G401.6 (cell line): ENCODE measurements around the gene PLXNA1.

Experiments
- FAIRE-seq: peaks from 2 replicates; lab custom pipeline; 2012; peaks lifted over from hg19 to GRCh38; lab: Jason Lieb, UNC

The PLXNA1 gene

DNA sequence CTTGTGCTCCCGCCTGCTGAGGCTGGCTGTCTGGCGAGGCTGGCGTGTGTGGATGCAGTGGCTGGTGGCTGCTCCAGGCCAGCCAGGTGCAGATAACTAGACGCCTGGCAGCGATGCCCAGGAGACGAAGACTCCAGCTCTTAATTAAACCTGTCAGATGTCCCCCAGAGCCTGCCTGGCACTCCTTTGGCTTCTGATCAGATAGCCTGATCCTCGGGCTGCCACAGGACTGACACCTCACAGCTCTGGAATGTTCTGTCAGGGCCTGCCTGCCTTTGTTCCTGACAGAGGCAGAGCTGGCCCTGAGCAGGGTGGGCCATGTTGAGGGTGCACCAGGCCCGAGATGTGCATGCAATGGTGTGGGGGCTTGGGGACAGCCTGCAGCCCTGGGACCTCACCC lies 36.5 kb downstream of the PLXNA1 start:
- no peak for FAIRE-seq

DNA sequence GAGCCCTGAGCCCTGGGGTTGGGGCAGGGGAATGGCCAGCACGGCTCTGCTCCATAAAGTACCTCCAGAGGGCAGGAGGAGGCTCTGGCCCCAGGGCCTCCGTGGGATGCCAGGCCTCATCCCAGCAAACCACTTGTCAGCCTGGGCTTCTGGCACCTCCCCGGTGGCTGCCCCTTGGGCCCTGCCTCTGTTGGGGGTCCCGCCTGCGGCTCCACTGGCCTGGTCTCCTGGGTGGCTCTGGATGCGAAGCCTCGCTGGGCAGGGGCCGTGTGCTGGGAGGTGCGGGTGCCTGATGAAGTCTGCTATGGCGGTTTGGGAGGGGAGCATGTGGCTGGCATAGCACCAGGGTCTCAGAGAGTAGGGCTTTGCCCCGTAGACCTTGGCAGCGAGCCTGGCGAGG lies 37.6 kb downstream of the PLXNA1 start:
- no peak for FAIRE-seq

DNA sequence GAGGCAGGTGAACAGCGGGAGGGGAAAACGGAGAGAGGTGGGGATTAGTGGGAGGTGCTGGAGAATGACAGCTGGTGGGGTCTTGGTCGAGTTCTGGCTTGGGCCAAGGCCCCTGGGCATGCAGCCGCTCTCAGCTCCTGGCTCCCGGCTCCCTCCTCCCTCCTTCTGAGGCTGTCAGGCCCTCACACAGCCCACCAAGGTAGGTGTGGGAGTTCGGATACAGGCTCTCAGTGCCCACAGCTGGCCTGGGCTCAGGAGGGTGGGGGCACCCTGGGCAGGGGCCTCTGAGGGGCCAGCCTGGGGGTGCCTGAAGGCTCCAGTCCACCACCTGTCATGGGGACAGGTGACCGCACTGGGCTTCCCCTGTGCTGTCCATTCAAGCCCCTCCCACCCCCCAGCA lies 39.9 kb downstream of the PLXNA1 start:
- no peak for FAIRE-seq

DNA sequence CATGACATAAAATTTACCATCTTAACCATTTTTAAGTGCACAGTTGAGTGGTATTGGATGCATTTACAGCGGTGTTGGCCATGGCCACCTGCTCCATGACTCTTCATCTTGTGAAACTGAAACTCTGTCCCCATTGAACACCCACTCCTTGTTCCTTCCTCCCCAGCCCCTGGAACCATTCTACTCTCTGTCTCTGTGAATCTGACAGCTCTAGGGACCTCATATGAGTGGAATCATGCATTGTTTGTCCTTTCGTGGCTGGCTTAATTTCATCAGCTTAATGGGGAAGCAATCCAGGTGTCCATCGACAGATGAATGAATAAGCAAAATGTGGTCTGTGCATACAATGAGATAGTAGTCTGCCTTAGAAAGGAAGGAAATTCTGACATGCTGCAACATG lies 42.5 kb downstream of the PLXNA1 start:
- FAIRE-seq = no peak

DNA sequence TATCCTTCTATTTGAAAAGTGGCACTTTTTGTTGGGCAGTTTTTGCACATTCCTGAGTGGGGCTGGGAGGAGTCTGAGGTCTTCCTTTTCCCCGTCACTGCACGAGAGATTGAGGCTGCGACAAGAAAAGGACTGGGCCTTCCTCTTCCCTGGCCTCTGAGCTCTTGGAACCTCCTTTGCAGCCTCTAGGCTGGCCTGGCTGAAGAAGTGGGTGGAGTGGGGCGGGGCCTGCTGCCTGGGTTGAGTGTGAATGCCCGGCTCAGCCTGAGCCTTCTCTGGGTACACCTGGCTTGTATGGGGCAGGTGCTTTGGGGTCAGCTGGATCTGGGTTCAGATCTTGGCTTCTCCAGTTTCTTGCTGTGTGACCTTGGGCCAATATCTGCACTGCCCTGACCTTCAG lies 43.1 kb downstream of the PLXNA1 start:
- no peak for FAIRE-seq

DNA sequence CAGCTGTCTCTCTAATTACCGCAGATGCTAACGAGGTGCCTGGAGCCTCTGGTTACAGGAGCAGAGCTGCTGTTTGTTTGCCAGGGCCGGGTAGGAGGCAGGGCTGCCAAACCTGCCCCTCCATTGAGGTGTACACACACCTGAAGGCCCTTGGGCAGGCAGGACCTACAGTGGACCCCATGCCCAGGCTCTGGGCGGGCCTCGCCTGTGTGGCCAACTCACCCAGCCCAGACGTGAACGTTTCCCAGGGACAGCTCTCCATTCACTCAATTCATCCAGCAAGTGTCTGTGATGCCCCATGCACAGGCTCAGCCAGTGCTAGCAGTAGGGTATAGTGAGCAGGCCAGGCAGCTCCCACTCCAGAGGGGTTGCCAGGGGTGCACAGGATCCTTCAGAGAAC lies 43.7 kb downstream of the PLXNA1 start:
- no peak for FAIRE-seq

DNA sequence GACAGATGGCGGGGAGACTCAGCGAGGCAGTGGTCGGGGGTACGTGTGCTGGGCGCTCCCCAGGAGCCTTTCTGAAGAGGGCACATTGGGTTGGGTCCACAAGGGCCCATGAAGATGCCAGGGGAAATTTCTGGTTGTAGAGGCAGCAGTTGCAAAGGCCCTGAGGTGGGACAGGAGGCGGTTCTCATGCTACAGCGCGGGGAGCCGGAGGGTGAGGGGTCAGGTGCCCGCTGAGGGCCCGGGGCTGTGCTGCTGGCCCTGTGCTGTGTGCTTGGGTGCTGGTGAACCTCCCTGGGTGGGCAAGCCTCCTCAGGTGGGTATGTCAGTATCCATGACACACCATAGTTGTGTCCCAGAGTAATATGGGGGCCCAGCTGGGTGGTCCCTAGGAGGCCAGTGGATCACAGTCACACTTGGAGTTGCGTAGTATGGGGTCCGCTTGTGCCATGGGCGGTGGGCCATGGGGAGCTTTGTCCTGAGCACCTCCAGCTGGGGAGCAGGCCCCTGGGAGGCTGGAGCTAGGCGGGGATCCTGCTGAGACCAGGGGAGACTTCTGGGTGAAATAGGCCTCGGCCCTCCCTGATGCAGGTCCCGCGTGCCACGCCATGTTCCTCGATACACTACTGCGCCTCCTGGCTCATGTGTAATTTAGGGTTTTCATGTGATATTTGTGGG lies 44.3 kb downstream of the PLXNA1 start:
- FAIRE-seq = no peak

DNA sequence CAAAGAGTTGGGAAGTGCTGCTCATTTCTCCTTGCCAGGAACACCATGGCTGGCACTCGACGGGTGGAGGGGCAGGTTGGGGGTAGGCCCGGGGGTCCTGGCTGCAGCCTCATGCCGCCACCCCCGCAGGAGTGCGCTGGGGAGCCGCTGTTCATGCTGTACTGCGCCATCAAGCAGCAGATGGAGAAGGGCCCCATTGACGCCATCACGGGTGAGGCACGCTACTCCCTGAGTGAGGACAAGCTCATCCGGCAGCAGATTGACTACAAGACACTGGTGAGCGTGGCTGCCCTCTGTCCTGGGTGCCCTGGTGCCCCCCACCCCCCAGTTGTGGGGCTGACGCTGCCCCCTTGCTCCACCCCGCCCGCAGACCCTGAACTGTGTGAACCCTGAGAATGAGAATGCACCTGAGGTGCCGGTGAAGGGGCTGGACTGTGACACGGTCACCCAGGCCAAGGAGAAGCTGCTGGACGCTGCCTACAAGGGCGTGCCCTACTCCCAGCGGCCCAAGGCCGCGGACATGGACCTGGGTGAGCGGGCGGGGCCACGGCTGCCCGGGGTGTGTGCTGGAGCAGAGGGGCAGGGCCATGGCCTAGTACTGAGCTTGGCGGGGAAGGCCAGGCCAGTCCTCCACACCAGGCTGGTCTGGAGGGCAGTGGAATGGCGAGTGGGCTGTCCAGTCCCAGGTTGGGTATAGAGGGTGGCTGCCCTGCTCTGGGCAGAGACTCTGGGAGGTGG lies 45.1 kb downstream of the PLXNA1 start:
- no peak for FAIRE-seq

DNA sequence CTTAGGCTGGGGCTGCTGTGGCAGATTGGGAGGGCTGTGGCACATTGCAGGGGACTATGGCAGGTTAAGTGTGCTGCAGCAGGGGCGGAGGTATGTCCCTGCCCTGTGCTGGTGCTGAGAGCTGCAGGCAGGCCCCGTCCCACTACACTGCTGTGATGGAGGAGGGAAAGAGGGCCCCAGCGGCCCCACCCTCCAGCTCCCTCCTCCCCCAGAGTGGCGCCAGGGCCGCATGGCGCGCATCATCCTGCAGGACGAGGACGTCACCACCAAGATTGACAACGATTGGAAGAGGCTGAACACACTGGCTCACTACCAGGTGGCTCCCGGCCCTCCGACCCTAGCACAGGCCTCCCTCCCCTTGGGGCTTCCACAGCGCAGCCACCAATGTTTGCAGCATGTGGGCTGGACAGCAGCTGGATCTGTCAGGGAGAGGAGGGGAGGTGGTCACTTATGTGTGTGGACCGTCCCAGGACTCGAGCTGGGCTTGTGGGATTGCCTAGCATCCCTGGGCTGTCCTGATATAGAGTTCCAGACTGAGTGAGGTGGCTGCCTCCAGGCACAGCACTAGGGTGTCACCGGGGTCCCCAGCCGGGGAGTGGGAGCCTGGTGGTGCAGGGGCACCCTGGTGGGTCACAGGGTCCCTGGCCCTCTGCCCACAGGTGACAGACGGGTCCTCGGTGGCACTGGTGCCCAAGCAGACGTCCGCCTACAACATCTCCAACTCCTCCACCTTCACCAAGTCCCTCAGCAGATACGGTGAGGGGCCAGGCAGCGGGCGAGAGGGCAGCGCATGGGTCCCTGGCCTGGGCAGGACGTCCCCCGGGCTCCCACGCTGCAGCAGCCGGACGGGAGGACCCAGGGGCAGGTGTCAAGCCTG lies 46.1 kb downstream of the PLXNA1 start:
- no peak for FAIRE-seq

DNA sequence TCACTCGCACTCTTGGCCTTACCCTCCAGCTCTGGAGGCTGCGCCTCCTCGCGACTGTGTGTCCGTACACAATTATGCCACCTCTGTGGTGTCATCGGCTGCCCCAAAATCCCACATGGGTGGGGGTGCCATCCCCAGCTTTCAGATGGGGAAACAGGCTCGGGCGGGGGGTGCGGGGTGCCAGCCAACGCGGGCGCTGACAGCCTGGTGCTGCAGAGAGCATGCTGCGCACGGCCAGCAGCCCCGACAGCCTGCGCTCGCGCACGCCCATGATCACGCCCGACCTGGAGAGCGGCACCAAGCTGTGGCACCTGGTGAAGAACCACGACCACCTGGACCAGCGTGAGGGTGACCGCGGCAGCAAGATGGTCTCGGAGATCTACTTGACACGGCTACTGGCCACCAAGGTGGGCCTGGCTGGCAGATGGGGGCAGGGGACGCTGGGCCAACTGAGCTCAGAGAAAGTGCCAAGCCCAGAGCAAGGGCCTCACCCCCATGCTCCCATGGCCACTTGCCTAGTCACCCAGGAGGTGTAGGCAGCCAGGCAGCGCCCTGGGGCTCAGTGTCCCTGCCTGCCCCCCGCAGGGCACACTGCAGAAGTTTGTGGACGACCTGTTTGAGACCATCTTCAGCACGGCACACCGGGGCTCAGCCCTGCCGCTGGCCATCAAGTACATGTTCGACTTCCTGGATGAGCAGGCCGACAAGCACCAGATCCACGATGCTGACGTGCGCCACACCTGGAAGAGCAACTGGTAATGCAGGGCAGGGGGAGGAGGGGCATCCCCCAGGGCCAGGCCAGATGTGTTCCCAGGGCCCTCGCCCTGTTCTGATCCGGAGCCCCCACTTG lies 47.0 kb downstream of the PLXNA1 start:
- FAIRE-seq = no peak

DNA sequence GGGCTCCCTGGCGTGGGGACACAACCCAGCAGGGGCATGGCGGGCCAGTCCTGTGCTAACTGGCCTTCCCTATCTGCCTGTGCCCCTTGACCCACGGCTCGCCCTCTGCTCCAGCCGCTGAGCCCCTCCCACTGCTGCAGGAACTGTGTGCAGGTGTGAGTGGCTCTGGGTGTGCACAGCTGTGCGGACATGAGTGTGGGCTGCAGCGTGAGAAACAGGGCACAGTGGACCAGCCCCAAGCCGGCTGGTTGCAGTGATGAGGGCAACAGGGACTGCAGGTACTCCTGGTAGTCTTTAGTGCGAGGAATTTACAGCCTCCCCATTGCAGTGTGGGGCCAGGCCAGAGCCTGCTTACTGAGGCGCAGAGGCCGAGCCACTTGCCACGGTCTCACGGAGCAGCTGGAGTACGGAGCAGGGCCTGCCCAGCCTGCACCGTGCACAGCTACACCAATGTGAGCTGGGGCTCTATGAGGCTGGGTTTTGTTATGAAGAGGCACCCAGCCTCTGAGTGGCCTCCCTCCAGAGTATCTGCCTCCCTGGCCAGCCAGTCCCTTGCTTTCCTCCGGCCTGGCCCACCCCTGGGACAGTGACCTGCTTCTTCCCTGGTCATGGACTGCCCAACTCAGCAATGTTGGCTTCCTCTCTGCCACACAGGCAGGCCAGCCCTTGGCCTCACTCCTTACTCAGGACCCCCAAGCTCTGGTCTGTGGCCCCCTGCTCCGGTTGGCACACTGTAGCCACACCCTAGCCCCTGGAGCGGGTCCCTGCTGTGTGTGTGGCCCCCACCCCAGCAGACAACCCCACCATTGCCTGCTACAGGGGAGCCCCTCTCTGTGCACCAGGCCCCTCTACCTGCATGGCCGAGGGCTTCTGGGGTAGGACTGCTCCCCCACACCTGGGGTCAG lies 47.8 kb downstream of the PLXNA1 start:
- no peak for FAIRE-seq

DNA sequence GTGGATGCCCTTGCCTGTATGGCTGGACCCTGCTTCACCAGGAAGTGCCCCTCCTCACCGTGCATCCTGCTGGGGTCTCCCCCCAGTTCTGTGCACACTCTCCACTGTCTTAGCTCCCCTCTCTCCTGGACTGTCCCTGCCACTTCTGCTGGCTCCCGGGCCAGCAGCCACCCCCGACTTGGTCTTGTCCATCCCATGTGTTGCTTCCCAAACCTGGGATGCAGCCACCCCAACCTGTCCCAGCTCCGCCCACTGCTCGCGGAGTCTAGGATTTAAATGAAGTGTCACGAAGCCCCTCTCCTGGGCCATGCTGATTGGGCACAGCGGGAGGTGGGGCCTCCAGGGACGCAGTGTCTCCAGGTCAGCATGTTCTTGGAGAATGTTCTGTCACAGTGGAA lies 48.5 kb downstream of the PLXNA1 start:
- no peak for FAIRE-seq

DNA sequence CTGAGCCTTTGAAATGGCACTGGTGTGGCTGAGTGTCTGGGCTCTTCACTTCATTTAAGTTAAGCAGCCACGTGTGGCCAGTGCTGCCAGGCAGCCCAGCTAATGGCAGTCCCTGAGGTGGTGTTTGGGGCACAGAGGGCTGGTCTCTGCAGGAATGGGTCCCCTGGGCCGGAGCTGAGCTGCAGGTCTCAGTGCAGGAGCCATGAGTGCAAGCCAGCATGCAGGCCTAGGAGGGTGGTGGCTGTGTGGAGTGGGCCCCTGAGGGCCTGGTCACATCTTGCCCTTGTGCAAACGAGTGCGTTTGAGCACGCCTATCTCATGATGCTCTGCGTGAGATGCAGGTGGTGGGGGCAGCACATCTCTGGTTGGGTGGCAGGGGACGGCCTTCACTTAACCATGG lies 48.9 kb downstream of the PLXNA1 start:
- no peak for FAIRE-seq

DNA sequence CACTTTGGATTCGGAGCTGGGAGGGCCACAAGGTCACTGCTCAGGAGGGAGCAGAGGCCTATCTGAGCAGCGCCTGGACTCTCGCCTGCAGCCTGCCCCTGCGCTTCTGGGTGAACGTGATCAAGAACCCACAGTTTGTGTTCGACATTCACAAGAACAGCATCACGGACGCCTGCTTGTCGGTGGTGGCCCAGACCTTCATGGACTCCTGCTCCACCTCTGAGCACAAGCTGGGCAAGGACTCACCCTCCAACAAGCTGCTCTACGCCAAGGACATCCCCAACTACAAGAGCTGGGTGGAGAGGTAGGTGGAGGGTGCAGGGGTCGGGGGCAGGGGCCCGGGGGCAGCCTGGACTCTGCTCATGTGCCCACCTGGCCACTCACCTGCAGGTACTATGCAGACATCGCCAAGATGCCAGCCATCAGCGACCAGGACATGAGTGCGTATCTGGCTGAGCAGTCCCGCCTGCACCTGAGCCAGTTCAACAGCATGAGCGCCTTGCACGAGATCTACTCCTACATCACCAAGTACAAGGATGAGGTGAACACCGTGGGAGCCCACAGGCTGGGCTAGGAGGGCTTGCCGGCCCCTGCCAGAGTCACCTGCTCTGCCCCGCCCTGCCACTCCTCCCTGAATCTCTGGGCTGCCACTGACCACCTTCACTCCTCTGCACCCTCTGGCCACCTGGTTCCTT lies 49.5 kb downstream of the PLXNA1 start:
- no peak for FAIRE-seq
